ENCODE results near the gene PDS5B. TPM values are rescaled to one million over a fixed set of nuclear protein-coding genes. Genes with fewer than 3 reads are reported as not detected.

The PDS5B gene
- total and polyA plus RNA-seq, 9 of the 15 experiments (the other 6 are each of a cell fraction or from before 2014, with no cell fraction given), result 6.2 to 23.7 (median 13.1) TPM

DNA sequence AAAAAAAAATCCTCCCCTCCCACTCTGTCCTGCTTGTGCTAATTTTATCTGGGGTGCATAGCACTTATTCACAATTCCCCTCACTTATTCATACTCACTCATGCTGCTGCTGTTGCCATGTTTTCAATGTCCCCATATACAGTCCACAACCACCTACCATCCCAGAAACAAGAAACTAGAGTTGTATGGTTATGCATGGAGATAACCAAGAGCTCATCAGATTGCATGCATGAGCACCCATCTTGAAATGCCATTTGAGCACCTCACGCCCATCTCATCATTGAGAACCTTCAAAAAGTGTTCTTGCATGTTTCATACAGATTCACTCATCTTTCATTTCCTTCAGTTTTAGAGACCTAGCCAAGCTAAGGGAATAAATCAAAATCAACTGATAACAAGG is 32.5 kb upstream of the PDS5B start:
- Histone ChIP-seq H3K27ac (ENCODE audit: extremely low read depth, low read depth, low read length) (no peak overlapping the region), H3K9me1 (ENCODE audit: control insufficient read depth, insufficient read depth, low read length) (no peaks in the 10 kb centered on the region), H3K9me3 (replicated peaks; ENCODE audit: control insufficient read depth, insufficient read depth, low read depth, low read length) (no peaks in the 10 kb centered on the region), H3K4me3 (no peak overlapping the region), H3K4me2 (ENCODE audit: insufficient read depth, low read length) (no peak overlapping the region), H4K20me1 (replicated peaks; ENCODE audit: control insufficient read depth, insufficient read depth, low read length) (no peaks in the 10 kb centered on the region), H3K79me2 (ENCODE audit: control insufficient read depth, insufficient read depth, low read length) (no peaks in the 10 kb centered on the region), H3K36me3 (ENCODE audit: control insufficient read depth, insufficient read depth, low read length) (no peaks in the 10 kb centered on the region), H3K4me1 (replicated peaks in 1 of 2; ENCODE audit: control insufficient read depth in 2 of 2, insufficient read depth in 2 of 2, low read length in 2 of 2) (no peaks in the 10 kb centered on the region; a peak in 1 of 5 replicates), H3K9ac (ENCODE audit: insufficient read depth in 1 of 2, low read depth in 2 of 2, low read length in 2 of 2) (no peak overlapping the region), H2AFZ (ENCODE audit: low read depth, low read length) (no peak overlapping the region), H3K27me3 (ENCODE audit: control insufficient read depth in 2 of 2, insufficient read depth in 2 of 2, low read length in 2 of 2) (no peaks in the 10 kb centered on the region)
- DNase-seq (ENCODE audit: extremely low read depth in 1 of 4, low spot score in 3 of 4) (no peak), FAIRE-seq (no peak), ATAC-seq (no peak)
- in situ Hi-C loops (cut with MboI) (no loop called here), intact Hi-C loops (cut with micrococcal nuclease) (no loop called here)
- CTCF ChIA-PET (ENCODE audit: low intra/inter-chr PET ratio), result no interaction called here
- TF ChIP-seq, protein P1, sequence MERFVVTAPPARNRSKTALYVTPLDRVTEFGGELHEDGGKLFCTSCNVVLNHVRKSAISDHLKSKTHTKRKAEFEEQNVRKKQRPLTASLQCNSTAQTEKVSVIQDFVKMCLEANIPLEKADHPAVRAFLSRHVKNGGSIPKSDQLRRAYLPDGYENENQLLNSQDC (CRISPR knock-in tag; IDR thresholded peaks at IDR 0.05), result no peak
- TF ChIP-seq ZNF134 (CRISPR knock-in tag; conservative IDR thresholded peaks at IDR 0.05), result no peak
- no peak for TF ChIP-seq ZNF23 (CRISPR knock-in tag; IDR thresholded peaks at IDR 0.05)
- no peak for TF ChIP-seq FOS (IDR thresholded peaks at IDR 0.05; ENCODE audit: extremely low read depth, insufficient read length)
- POLR2A ChIA-PET, result no interaction called here
- BruUV-seq (replicated peaks), result no TSS peak
- WGBS (ENCODE audit: insufficient coverage, low coverage, missing lambda C conversion rate), result 10% methylated on average over 1 of the region's 1 CpG

DNA sequence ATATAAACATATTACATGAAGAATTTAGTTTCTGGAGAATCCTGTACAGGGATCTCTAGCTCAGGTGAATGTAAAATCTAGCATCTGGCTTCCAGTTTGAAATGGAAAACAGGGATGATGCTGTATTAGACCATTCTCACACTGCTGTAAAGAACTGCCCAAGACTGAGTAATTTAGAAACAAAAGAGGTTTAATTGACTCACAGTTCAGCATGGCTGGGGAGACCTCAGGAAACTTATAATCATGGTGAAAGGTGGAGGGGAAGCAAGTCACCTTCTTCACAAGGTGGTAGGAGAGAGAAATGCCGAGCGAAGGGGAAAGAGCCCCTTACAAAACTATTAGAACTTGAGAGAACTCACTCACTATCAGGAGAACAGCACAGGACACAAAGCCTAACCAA is 30.6 kb upstream of the PDS5B start:
- WGBS (ENCODE audit: insufficient coverage, low coverage, missing lambda C conversion rate), result 0% methylated on average over 2 of the region's 2 CpGs
- Histone ChIP-seq H3K27ac (ENCODE audit: extremely low read depth, low read depth, low read length) (no peak overlapping the region), H3K9me1 (ENCODE audit: control insufficient read depth, insufficient read depth, low read length) (no peaks in the 10 kb centered on the region), H4K20me1 (replicated peaks; ENCODE audit: control insufficient read depth, insufficient read depth, low read length) (no peaks in the 10 kb centered on the region), H2AFZ (ENCODE audit: low read depth, low read length) (no peak overlapping the region), H3K27me3 (ENCODE audit: control insufficient read depth in 2 of 2, insufficient read depth in 2 of 2, low read length in 2 of 2) (no peaks in the 10 kb centered on the region), H3K4me2 (ENCODE audit: insufficient read depth, low read length) (no peak overlapping the region), H3K79me2 (ENCODE audit: control insufficient read depth, insufficient read depth, low read length) (no peaks in the 10 kb centered on the region), H3K9ac (ENCODE audit: insufficient read depth in 1 of 2, low read depth in 2 of 2, low read length in 2 of 2) (no peak overlapping the region), H3K4me3 (no peak overlapping the region), H3K4me1 (replicated peaks in 1 of 2; ENCODE audit: control insufficient read depth in 2 of 2, insufficient read depth in 2 of 2, low read length in 2 of 2) (no peaks in the 10 kb centered on the region; a peak in 1 of 5 replicates), H3K36me3 (ENCODE audit: control insufficient read depth, insufficient read depth, low read length) (no peaks in the 10 kb centered on the region), H3K9me3 (replicated peaks; ENCODE audit: control insufficient read depth, insufficient read depth, low read depth, low read length) (no peaks in the 10 kb centered on the region)
- ATAC-seq, result no peak
- in situ Hi-C loops (cut with MboI), result no loop called here
- no peak for DNase-seq (ENCODE audit: extremely low read depth in 1 of 4, low spot score in 3 of 4)
- no peak for FAIRE-seq
- intact Hi-C loops (cut with micrococcal nuclease), result no loop called here
- POLR2A ChIA-PET, result interaction anchor here (0.5 kb wide), 1 partner anchor 76 kb away, joined by 3 read pairs; no protein-coding TSS in a partner anchor
- CTCF ChIA-PET (ENCODE audit: low intra/inter-chr PET ratio), result no interaction called here
- no TSS peak for BruUV-seq (replicated peaks)
- TF ChIP-seq ZNF197 (CRISPR knock-in tag; IDR thresholded peaks at IDR 0.05; ENCODE audit: low read depth) (no peak), ZFP1 (CRISPR knock-in tag; IDR thresholded peaks at IDR 0.05) (no peak)
- TF ChIP-seq, protein P2, sequence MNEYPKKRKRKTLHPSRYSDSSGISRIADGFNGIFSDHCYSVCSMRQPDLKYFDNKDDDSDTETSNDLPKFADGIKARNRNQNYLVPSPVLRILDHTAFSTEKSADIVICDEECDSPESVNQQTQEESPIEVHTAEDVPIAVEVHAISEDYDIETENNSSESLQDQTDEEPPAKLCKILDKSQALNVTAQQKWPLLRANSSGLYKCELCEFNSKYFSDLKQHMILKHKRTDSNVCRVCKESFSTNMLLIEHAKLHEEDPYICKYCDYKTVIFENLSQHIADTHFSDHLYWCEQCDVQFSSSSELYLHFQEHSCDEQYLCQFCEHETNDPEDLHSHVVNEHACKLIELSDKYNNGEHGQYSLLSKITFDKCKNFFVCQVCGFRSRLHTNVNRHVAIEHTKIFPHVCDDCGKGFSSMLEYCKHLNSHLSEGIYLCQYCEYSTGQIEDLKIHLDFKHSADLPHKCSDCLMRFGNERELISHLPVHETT (CRISPR knock-in tag; conservative IDR thresholded peaks at IDR 0.05 in 1 of 2, IDR thresholded peaks at IDR 0.05 in 1 of 2), result no peak
- TF ChIP-seq, protein P3, sequence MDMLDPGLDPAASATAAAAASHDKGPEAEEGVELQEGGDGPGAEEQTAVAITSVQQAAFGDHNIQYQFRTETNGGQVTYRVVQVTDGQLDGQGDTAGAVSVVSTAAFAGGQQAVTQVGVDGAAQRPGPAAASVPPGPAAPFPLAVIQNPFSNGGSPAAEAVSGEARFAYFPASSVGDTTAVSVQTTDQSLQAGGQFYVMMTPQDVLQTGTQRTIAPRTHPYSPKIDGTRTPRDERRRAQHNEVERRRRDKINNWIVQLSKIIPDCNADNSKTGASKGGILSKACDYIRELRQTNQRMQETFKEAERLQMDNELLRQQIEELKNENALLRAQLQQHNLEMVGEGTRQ (CRISPR knock-in tag; IDR thresholded peaks at IDR 0.05), result no peak
